H1 (cell line): ENCODE data around the gene VMP1. TPM values are rescaled to one million over a fixed set of nuclear protein-coding genes. Genes with fewer than 3 reads are reported as not detected.

Source experiments
- CTCF ChIA-PET: fragments of 300-600 bp; sonication (Branson Sonifier 250); formaldehyde crosslinking; loops from one replicate; lab custom pipeline; 2021; ENCODE audit not compliant: partially characterized antibody; lab: Charles Lee
- POLR2A ChIA-PET: fragments of 300-600 bp; sonication (Branson Sonifier 250); formaldehyde crosslinking; loops from one replicate; lab custom pipeline; 2021; ENCODE audit warnings: inconsistent platforms; ENCODE audit not compliant: partially characterized antibody; lab: Charles Lee
- DNase-seq, 2 experiments: peaks; one replicate each; pipeline versions ENCODE4 v3.0.0 to v3.0.0-alpha.2; 2010 to 2022; ENCODE audit warnings: low spot score in 2 of 2, low read depth in 1 of 2, mixed read lengths in 1 of 2
- FAIRE-seq: peaks from 2 replicates; lab custom pipeline; 2011; peaks lifted over from hg19 to GRCh38; lab: Jason Lieb, UNC
- H2AFZ ChIP-seq: 2 replicates; pipeline ENCODE4 v1.8.1; 2012; ENCODE audit warnings: low read length, inconsistent platforms
- H2AK5ac ChIP-seq: 2 replicates; pipeline ENCODE4 v1.6.1; 2013; ENCODE audit warnings: low read depth, low read length
- H2BK120ac ChIP-seq: replicated peaks from 2 replicates; pipeline ENCODE3; 2013; ENCODE audit warnings: low read depth, low read length, inconsistent platforms
- H2BK12ac ChIP-seq: 2 replicates; pipeline ENCODE4 v1.6.1; 2013; ENCODE audit warnings: low read depth, low read length
- H2BK15ac ChIP-seq: 2 replicates; pipeline ENCODE4 v1.6.1; 2013; ENCODE audit warnings: low read length
- H2BK20ac ChIP-seq: 2 replicates; pipeline ENCODE4 v1.6.1; 2013; ENCODE audit warnings: low read length
- H2BK5ac ChIP-seq: 2 replicates; pipeline ENCODE4 v1.6.1; 2013; ENCODE audit warnings: low read depth, low read length
- H3K14ac ChIP-seq: 2 replicates; pipeline ENCODE4 v1.6.1; 2013; ENCODE audit warnings: inconsistent platforms; ENCODE audit not compliant: insufficient read length
- H3K18ac ChIP-seq: 2 replicates; pipeline ENCODE4 v1.6.1; 2013; ENCODE audit warnings: low read length; ENCODE audit errors: extremely low read depth
- H3K23ac ChIP-seq: 2 replicates; pipeline ENCODE4 v1.6.1; 2013; ENCODE audit warnings: inconsistent platforms; ENCODE audit not compliant: insufficient read length
- H3K23me2 ChIP-seq: 2 replicates; pipeline ENCODE4 v1.6.1; 2013; ENCODE audit warnings: low read depth, low read length
- H3K27ac ChIP-seq: 2 replicates; pipeline ENCODE4 v1.6.1; 2011; ENCODE audit warnings: low read depth, low read length, inconsistent platforms
- H3K27me3 ChIP-seq, 4 experiments: replicated peaks in 1 of 4; 1 replicate in 1 of 4; 2 replicates in 3 of 4; pipeline versions ENCODE4 v1.6.1 to v1.8.1; 2011 to 2013; ENCODE audit warnings: low read length in 3 of 4, mild to moderate bottlenecking in 3 of 4, inconsistent platforms in 2 of 4, mixed read lengths in 2 of 4, moderate library complexity in 1 of 4; ENCODE audit not compliant: control insufficient read depth in 3 of 4, insufficient read depth in 3 of 4; ENCODE audit errors: extremely low read depth in 1 of 4
- H3K36me3 ChIP-seq, 4 experiments: 2 replicates each; pipeline versions ENCODE4 v1.6.1 to v1.8.1; 2011 to 2013; ENCODE audit warnings: mild to moderate bottlenecking in 4 of 4, low read length in 3 of 4, moderate library complexity in 2 of 4, control low read depth in 1 of 4, inconsistent platforms in 1 of 4; ENCODE audit not compliant: insufficient read depth in 4 of 4, control insufficient read depth in 2 of 4
- H3K4ac ChIP-seq: replicated peaks from 2 replicates; pipeline ENCODE3; 2013; ENCODE audit warnings: low read length, low read depth, mixed read lengths, inconsistent platforms; ENCODE audit not compliant: insufficient read length
- H3K4me1 ChIP-seq, 4 experiments: replicated peaks in 1 of 4; 1 replicate in 1 of 4; 2 replicates in 3 of 4; pipeline versions ENCODE4 v1.6.1 to v1.8.1; 2011 to 2013; ENCODE audit warnings: low read length in 3 of 4, inconsistent platforms in 2 of 4, mixed read lengths in 1 of 4; ENCODE audit not compliant: insufficient read depth in 4 of 4, control insufficient read depth in 3 of 4
- H3K4me2 ChIP-seq, 2 experiments: 2 replicates each; pipeline versions ENCODE4 v1.6.1 to v1.8.1; 2011 to 2013; ENCODE audit warnings: low read depth in 2 of 2, low read length in 2 of 2, control low read depth in 1 of 2, inconsistent platforms in 1 of 2, mild to moderate bottlenecking in 1 of 2; ENCODE audit not compliant: insufficient read depth in 1 of 2
- H3K4me3 ChIP-seq, 4 experiments: fragments of 200-600, 300-600 bp in 1 of 4; sonication (generic), shearing (Covaris generic), sonication (Bioruptor Twin) in 1 of 4; 2 replicates each; pipeline versions ENCODE4 v1.5.1 to v1.8.1; 2011 to 2016; ENCODE audit warnings: low read length in 4 of 4, low read depth in 3 of 4, control low read depth in 2 of 4, inconsistent platforms in 2 of 4, mild to moderate bottlenecking in 2 of 4, mixed read lengths in 1 of 4, moderate library complexity in 1 of 4; ENCODE audit not compliant: insufficient read depth in 2 of 4; ENCODE audit errors: extremely low read depth in 1 of 4
- H3K56ac ChIP-seq: replicated peaks from 2 replicates; pipeline ENCODE3; 2013; ENCODE audit warnings: low read depth, mild to moderate bottlenecking, mixed read lengths, low read length, inconsistent platforms; ENCODE audit not compliant: insufficient read length
- H3K79me1 ChIP-seq: 2 replicates; pipeline ENCODE4 v1.6.1; 2013; ENCODE audit warnings: low read depth, low read length, control low read depth
- H3K79me2 ChIP-seq, 2 experiments: 2 replicates each; pipeline versions ENCODE4 v1.6.1 to v1.8.1; 2012 to 2013; ENCODE audit warnings: low read length in 2 of 2, mild to moderate bottlenecking in 2 of 2, inconsistent platforms in 1 of 2; ENCODE audit not compliant: insufficient read depth in 2 of 2, control insufficient read depth in 1 of 2
- H3K9ac ChIP-seq, 4 experiments: replicated peaks in 1 of 4; 1 replicate in 1 of 4; 2 replicates in 3 of 4; pipeline versions ENCODE4 v1.6.1 to v1.8.1; 2011 to 2013; ENCODE audit warnings: low read depth in 3 of 4, low read length in 3 of 4, control low read depth in 2 of 4, mild to moderate bottlenecking in 2 of 4, moderate library complexity in 2 of 4, inconsistent platforms in 1 of 4; ENCODE audit errors: extremely low read depth in 1 of 4
- H3K9me3 ChIP-seq, 2 experiments: 2 replicates each; pipeline versions ENCODE4 v1.6.1 to v1.8.1; 2012 to 2013; ENCODE audit warnings: mild to moderate bottlenecking in 2 of 2, moderate library complexity in 2 of 2, control low read depth in 1 of 2, inconsistent platforms in 1 of 2, low read depth in 1 of 2, low read length in 1 of 2, mixed read lengths in 1 of 2; ENCODE audit not compliant: insufficient read depth in 2 of 2
- H4K20me1 ChIP-seq, 2 experiments: replicated peaks in 1 of 2; 2 replicates each; pipeline versions ENCODE3 to v1.8.1; 2011 to 2013; ENCODE audit warnings: inconsistent platforms in 2 of 2, low read length in 2 of 2, mild to moderate bottlenecking in 1 of 2; ENCODE audit not compliant: insufficient read depth in 2 of 2, control insufficient read depth in 1 of 2
- H4K5ac ChIP-seq: 2 replicates; pipeline ENCODE4 v1.6.1; 2013; ENCODE audit warnings: low read length, low read depth, mixed read lengths, inconsistent platforms; ENCODE audit not compliant: insufficient read length
- H4K8ac ChIP-seq: 2 replicates; pipeline ENCODE4 v1.8.0; 2013; ENCODE audit warnings: mild to moderate bottlenecking, moderate library complexity, low read length, inconsistent platforms; ENCODE audit not compliant: insufficient read depth; ENCODE audit errors: extremely low read depth
- H4K91ac ChIP-seq: replicated peaks from 2 replicates; pipeline ENCODE3; 2013; ENCODE audit warnings: low read length, mixed read lengths, inconsistent platforms; ENCODE audit not compliant: insufficient read length
- KDM4A ChIP-seq: IDR thresholded peaks from one replicate; pipeline ENCODE4 v1.7.1; 2012; ENCODE audit warnings: low read depth, mild to moderate bottlenecking, moderate library complexity, low read length, inconsistent platforms; ENCODE audit not compliant: severe bottlenecking
- RXRA ChIP-seq: IDR thresholded peaks from 2 replicates; pipeline ENCODE4 v1.6.1; 2011; ENCODE audit warnings: low read depth, mild to moderate bottlenecking, low read length, moderate library complexity; ENCODE audit not compliant: insufficient read depth
- SIX5 ChIP-seq: IDR thresholded peaks from 2 replicates; pipeline ENCODE4 v1.6.1; 2011; ENCODE audit warnings: mild to moderate bottlenecking, low read depth, low read length
- SRF ChIP-seq: IDR thresholded peaks from 2 replicates; pipeline ENCODE4 v1.6.1; 2011; ENCODE audit warnings: mild to moderate bottlenecking, low read depth, low read length, moderate library complexity
- WGBS, 2 experiments: shearing (Covaris generic) in 1 of 2; methylation state at CpG; one replicate each; pipeline versions ENCODE4 v1.1.6 to v1.1.7; 2013 to 2015; ENCODE audit warnings: low lambda C conversion rate in 2 of 2, mixed read lengths in 2 of 2, inconsistent platforms in 1 of 2, low coverage in 1 of 2, missing lambda C conversion rate in 1 of 2; ENCODE audit not compliant: insufficient replicate concordance in 2 of 2, insufficient coverage in 1 of 2, insufficient read length in 1 of 2; ENCODE audit errors: extremely low coverage in 1 of 2, missing lambda C conversion rate in 1 of 2; 5-methylcytosine and 5-hydroxymethylcytosine counted together
- polyA plus RNA-seq, 7 experiments: library from polyadenylated mRNA; depleted of rRNA in 3 of 7; stranded (reverse) in 5 of 7; unstranded in 2 of 7; fragments of >200 nt in 5 of 7; fragments of 200-250 nt in 2 of 7; gene quantifications; 1 replicate in 5 of 7; 2 replicates in 1 of 7; 4 replicates in 1 of 7; pipeline versions ENCODE4 v1.2.1 to v1.2.3, GENCODE V29; 2011 to 2013; ENCODE audit warnings: missing spikeins in 2 of 7, mixed read lengths in 2 of 7
- total RNA-seq: library from RNA; stranded (reverse); fragmentation: NEBNext Ultra II Directional; extraction: Animal tissue kit (Norgen Biotek cat#: 25700); gene quantifications from 2 replicates; pipeline ENCODE4 v1.2.1, GENCODE V29; 2021

Gene VMP1
- total and polyA plus RNA-seq, 2 of the 8 experiments (the other 6 are each of a cell fraction or from before 2014, with no cell fraction given) = 45.0 to 92.7 TPM

- H3K4me3 ChIP-seq = no peak overlapping the region
- H3K23me2 ChIP-seq = no peaks in the 10 kb centered on the region
- H3K23ac ChIP-seq = no peak overlapping the region
- H3K4me1 ChIP-seq = no peaks in the 10 kb centered on the region
- H3K9ac ChIP-seq = no peak overlapping the region
- DNase-seq (no peak), FAIRE-seq (no peak)
- H2BK15ac ChIP-seq = no peak overlapping the region
- H4K8ac ChIP-seq = no peak overlapping the region
- TF ChIP-seq SIX5 (no peak), KDM4A (no peak), RXRA (no peak), SRF (no peak)
- WGBS, 2 experiments = 99% methylated on average over 4 of the region's 4 CpGs; no CpG with 5 or more reads in 1 of the 2 experiments
- H3K79me1 ChIP-seq = no peaks in the 10 kb centered on the region
- no peak overlapping the region for H3K56ac ChIP-seq
- CTCF ChIA-PET = interaction anchor here (2.1 kb wide), 1 partner anchor 10 kb away, joined by 6 read pairs; no protein-coding TSS in a partner anchor
- no peaks in the 10 kb centered on the region for H3K79me2 ChIP-seq
- no peaks in the 10 kb centered on the region for H3K9me3 ChIP-seq
- no peak overlapping the region for H2BK20ac ChIP-seq
- POLR2A ChIA-PET = interaction anchor here (0.7 kb wide), 1 partner anchor 9 kb away, joined by 3 read pairs; no protein-coding TSS in a partner anchor
- H2BK12ac ChIP-seq = no peak overlapping the region
- H3K36me3 ChIP-seq = peaks cover 0 to 3% (median 0%) of the 10 kb centered on the region in 4 experiments; a peak in 1 of 8 replicates
- H3K4ac ChIP-seq = no peak overlapping the region
- H4K91ac ChIP-seq = no peak overlapping the region
- H3K18ac ChIP-seq = no peak overlapping the region
- no peak overlapping the region for H2AFZ ChIP-seq
- H2AK5ac ChIP-seq = no peak overlapping the region
- H3K14ac ChIP-seq = no peak overlapping the region
- H4K20me1 ChIP-seq = no peaks in the 10 kb centered on the region
- H2BK5ac ChIP-seq = no peak overlapping the region
- H3K27me3 ChIP-seq = no peaks in the 10 kb centered on the region
- H4K5ac ChIP-seq = no peak overlapping the region
- no peak overlapping the region for H3K4me2 ChIP-seq
- no peak overlapping the region for H3K27ac ChIP-seq
- no peak overlapping the region for H2BK120ac ChIP-seq
These were observed 100.5 kb downstream of the VMP1 start for GRCh38 chr17:59807892-59808509.
